ENCODE results near the gene SNTB2. TPM values are rescaled to one million over a fixed set of nuclear protein-coding genes. Genes with fewer than 3 reads are reported as not detected.

SNTB2 gene
- total and polyA plus RNA-seq, 9 of the 15 experiments (the other 6 are each of a cell fraction or from before 2014, with no cell fraction given): 1.2 to 13.7 (median 5.7) TPM

DNA sequence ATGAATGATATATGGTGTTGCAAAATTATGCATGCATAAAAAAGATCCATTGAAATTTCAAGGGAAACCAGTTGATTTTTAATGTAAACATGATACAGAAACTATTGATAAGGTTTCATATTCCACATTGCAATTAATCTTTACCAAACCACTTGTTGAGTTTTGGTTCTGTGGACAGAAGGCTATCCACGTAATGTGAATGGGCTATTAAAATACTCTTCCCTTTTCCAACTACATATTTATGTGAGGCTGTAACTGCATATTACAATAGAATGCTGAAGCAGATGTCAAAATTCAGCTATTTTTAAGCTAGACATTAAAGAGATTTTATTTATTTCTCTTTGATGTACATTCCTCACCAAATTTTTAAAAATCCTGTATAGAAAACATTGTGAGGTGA lies 90.4 kb downstream of the SNTB2 start:
- Histone ChIP-seq H3K9me1 (ENCODE audit: control insufficient read depth, insufficient read depth, low read length) (no peaks in the 10 kb centered on the region), H3K4me1 (replicated peaks in 1 of 2; ENCODE audit: control insufficient read depth in 2 of 2, insufficient read depth in 2 of 2, low read length in 2 of 2) (no peaks in the 10 kb centered on the region), H3K9ac (ENCODE audit: insufficient read depth in 1 of 2, low read depth in 2 of 2, low read length in 2 of 2) (no peak overlapping the region), H3K4me3 (no peak overlapping the region), H4K20me1 (replicated peaks; ENCODE audit: control insufficient read depth, insufficient read depth, low read length) (no peaks in the 10 kb centered on the region), H3K9me3 (replicated peaks; ENCODE audit: control insufficient read depth, insufficient read depth, low read depth, low read length) (no peaks in the 10 kb centered on the region), H3K79me2 (ENCODE audit: control insufficient read depth, insufficient read depth, low read length) (no peaks in the 10 kb centered on the region), H3K27ac (ENCODE audit: extremely low read depth, low read depth, low read length) (no peak overlapping the region), H2AFZ (ENCODE audit: low read depth, low read length) (no peak overlapping the region), H3K27me3 (ENCODE audit: control insufficient read depth in 2 of 2, insufficient read depth in 2 of 2, low read length in 2 of 2) (no peaks in the 10 kb centered on the region), H3K36me3 (ENCODE audit: control insufficient read depth, insufficient read depth, low read length) (no peaks in the 10 kb centered on the region), H3K4me2 (ENCODE audit: insufficient read depth, low read length) (no peak overlapping the region)
- intact Hi-C loops (cut with micrococcal nuclease): no loop called here
- no TSS peak for BruUV-seq (replicated peaks)
- WGBS (ENCODE audit: insufficient coverage, low coverage, missing lambda C conversion rate): 79% methylated on average over 1 of the region's 1 CpG
- DNase-seq (ENCODE audit: extremely low read depth in 1 of 4, low spot score in 3 of 4) (no peak), FAIRE-seq (no peak), ATAC-seq (no peak)
- ChIA-PET POLR2A (interaction anchor here (1.5 kb wide), 1 partner anchor 66 kb away, joined by 3 read pairs; no protein-coding TSS in a partner anchor), CTCF (ENCODE audit: low intra/inter-chr PET ratio) (no interaction called here)
- in situ Hi-C loops (cut with MboI): no loop called here
- TF ChIP-seq ZNF766 (CRISPR knock-in tag; conservative IDR thresholded peaks at IDR 0.05) (no peak), ZKSCAN1 (IDR thresholded peaks at IDR 0.05; ENCODE audit: low read depth, low read length) (no peak), SIN3A (IDR thresholded peaks at IDR 0.05; ENCODE audit: borderline replicate concordance in 2 of 2, control insufficient read depth in 1 of 2, low read depth in 2 of 2, low read length in 2 of 2) (no peak), ZZZ3 (IDR thresholded peaks at IDR 0.05) (no peak), HDAC3 (IDR thresholded peaks at IDR 0.05; ENCODE audit: borderline replicate concordance, partially characterized antibody) (no peak), CREBBP (IDR thresholded peaks at IDR 0.05; ENCODE audit: low read depth, low read length) (no peak), CHD1 (IDR thresholded peaks at IDR 0.05; ENCODE audit: low read length) (no peak), MAFF (IDR thresholded peaks at IDR 0.05; ENCODE audit: low read length) (no peak), RNF2 (IDR thresholded peaks at IDR 0.05) (no peak)
- TF ChIP-seq, protein P1, sequence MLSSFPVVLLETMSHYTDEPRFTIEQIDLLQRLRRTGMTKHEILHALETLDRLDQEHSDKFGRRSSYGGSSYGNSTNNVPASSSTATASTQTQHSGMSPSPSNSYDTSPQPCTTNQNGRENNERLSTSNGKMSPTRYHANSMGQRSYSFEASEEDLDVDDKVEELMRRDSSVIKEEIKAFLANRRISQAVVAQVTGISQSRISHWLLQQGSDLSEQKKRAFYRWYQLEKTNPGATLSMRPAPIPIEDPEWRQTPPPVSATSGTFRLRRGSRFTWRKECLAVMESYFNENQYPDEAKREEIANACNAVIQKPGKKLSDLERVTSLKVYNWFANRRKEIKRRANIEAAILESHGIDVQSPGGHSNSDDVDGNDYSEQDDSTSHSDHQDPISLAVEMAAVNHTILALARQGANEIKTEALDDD (IDR thresholded peaks at IDR 0.05): no peak
- TF ChIP-seq, protein P2, sequence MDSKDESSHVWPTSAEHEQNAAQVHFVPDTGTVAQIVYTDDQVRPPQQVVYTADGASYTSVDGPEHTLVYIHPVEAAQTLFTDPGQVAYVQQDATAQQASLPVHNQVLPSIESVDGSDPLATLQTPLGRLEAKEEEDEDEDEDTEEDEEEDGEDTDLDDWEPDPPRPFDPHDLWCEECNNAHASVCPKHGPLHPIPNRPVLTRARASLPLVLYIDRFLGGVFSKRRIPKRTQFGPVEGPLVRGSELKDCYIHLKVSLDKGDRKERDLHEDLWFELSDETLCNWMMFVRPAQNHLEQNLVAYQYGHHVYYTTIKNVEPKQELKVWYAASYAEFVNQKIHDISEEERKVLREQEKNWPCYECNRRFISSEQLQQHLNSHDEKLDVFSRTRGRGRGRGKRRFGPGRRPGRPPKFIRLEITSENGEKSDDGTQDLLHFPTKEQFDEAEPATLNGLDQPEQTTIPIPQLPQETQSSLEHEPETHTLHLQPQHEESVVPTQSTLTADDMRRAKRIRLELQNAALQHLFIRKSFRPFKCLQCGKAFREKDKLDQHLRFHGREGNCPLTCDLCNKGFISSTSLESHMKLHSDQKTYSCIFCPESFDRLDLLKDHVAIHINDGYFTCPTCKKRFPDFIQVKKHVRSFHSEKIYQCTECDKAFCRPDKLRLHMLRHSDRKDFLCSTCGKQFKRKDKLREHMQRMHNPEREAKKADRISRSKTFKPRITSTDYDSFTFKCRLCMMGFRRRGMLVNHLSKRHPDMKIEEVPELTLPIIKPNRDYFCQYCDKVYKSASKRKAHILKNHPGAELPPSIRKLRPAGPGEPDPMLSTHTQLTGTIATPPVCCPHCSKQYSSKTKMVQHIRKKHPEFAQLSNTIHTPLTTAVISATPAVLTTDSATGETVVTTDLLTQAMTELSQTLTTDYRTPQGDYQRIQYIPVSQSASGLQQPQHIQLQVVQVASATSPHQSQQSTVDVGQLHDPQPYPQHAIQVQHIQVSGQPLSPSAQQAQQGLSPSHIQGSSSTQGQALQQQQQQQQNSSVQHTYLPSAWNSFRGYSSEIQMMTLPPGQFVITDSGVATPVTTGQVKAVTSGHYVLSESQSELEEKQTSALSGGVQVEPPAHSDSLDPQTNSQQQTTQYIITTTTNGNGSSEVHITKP (IDR thresholded peaks at IDR 0.05; ENCODE audit: partially characterized antibody): no peak

Measured in K562 (cell line).